GM18873 (cell line): ENCODE results near the gene PTPRN2.

Experiments used
- ATAC-seq: cut with Tn5 transposase; IDR thresholded peaks from one replicate; pipeline ENCODE4 v1.9.1; 2021; ENCODE audit warnings: mild to moderate bottlenecking, moderate library complexity, moderate number of reproducible peaks; ENCODE audit not compliant: unreplicated experiment, low FRiP score

PTPRN2 gene

GRCh38 chr7:157621131-157621681 lies 966.4 kb downstream of the PTPRN2 start:
- ATAC-seq = no peak

DNA sequence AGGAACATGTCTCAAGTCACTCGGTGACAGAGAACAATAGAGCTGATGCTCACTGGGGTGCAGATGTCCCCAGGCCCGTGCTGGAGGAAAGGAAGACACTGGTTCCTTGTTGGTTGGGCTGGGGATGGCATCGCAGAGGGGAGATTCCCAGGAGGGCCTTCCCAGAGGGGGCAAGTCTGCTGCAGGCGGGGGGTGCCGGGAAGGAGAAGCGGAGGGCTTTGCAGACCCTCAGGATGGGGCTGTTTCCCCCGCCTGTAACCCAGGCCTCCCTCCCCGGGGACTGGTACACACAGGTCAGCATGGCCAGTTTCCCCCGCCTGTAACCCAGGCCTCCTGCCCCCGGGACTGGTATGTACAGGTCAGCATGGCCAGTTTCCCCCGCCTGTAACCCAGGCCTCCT lies 967.0 kb downstream of the PTPRN2 start:
- ATAC-seq = no peak

DNA sequence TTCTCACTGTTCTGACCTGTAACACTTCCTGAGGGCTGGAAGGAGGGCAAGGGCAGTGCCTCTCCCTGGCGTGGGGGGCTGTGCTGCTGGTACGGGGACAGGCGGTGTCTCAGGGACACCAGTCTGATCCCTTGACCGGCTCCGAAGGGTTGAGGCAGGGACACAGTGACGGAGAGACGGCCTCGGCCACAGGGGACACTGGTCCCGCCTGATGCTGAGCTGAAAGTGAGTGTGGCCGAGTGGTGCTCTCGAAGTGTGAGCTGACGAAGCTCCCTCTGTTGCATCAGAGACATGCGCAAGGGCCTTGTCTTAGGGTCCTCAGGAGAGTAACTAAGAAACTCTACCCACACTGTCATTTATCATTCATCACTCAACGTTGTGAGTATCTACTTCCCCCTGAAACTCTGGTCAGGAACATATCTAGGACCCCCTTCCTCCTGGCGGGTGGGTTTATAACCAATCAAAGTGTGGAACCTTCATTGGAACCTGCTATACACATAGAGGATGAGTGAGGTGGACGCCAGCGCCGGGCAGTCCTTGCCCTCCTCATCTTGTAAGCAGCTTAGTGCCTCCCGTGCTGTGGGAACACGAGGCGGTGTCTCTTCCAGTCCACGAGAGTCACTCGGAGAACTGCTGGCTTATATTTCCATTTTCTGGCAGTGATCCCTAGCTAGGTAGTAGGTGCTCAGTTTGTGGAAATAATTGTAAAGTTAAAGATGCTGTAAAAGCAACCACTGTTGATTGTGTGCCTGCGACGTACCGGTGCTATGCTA lies 967.7 kb downstream of the PTPRN2 start:
- ATAC-seq = no peak

- ATAC-seq = no peak
Observed at GRCh38 chr7:157618823-157619606, 968.6 kb downstream of the PTPRN2 start.

GRCh38 chr7:157618091-157618726 lies 969.4 kb downstream of the PTPRN2 start:
- ATAC-seq = no peak

GRCh38 chr7:157617401-157617800 lies 970.2 kb downstream of the PTPRN2 start:
- no peak for ATAC-seq

- ATAC-seq = no peak
Observed at GRCh38 chr7:157616931-157617330, 970.7 kb downstream of the PTPRN2 start.

- ATAC-seq = no peak
Observed at GRCh38 chr7:157616426-157616825, 971.2 kb downstream of the PTPRN2 start.

DNA sequence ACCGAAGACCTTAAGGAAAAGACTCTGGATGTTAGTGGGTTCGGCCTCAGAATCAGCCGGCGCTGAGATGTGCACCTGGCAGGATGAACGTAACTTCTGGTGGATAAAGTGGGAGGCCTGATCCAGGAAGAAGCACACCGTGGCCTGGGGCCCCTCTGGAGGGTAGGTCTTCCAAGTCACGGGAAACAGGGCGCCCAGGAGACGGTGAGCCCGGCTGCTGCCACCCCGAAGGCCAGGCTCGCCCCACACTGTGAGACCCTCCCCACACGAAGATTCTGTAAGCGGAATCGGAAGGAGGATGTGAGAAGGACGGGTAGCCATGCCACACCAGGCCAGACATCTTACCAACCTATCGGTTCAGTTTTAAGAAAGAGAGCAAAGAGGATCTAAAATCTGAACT lies 971.8 kb downstream of the PTPRN2 start:
- no peak for ATAC-seq

- ATAC-seq = no peak
Observed at GRCh38 chr7:157615101-157615817, 972.4 kb downstream of the PTPRN2 start.

GRCh38 chr7:157614457-157615020 lies 973.1 kb downstream of the PTPRN2 start:
- ATAC-seq = no peak

- no peak for ATAC-seq
Observed at GRCh38 chr7:157613575-157614322, 973.9 kb downstream of the PTPRN2 start.

- ATAC-seq = no peak
Observed at GRCh38 chr7:157612664-157613561, 974.7 kb downstream of the PTPRN2 start.

GRCh38 chr7:157612009-157612663 lies 975.5 kb downstream of the PTPRN2 start:
- ATAC-seq = no peak

GRCh38 chr7:157611341-157611740 lies 976.3 kb downstream of the PTPRN2 start:
- no peak for ATAC-seq

GRCh38 chr7:157610671-157611295 lies 976.8 kb downstream of the PTPRN2 start:
- ATAC-seq = no peak

DNA sequence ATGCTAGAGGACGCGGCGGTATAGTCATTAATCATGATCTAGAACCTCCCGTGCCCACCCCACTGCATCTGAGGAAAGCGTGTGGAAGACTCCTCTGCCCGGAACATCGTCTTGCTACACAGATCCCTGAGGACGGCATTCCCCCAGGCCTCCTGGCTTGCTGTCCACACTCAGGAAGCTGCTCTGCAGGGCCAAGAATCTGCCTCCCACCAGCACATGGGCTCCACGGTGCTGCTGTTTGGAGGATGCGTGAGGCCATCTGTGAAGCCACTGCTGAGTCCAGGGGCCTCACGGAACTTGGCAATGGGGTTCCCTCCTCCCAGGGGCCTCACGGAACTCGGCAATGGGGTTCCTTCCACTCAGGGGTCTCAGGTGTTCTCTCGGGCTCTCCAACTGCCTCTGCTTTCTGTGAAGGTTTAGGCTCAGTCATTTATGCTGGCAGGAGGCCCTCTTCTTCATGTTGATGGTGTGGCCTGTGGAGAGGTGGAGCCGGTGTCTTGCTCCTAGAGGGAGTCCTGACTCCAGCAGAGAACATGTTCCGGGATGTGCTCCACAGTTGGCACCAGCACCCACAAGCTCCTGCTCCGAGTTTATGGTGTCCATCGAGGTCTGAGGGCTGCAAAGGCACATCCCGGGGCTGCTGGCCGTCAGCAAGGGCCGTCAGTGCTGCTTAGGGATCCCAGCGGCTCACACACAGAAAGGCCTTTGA lies 977.5 kb downstream of the PTPRN2 start:
- ATAC-seq = no peak
